Vagina (tissue), 2 donors: Measurements from ENCODE around the gene SYT1.

Experiments used
- CTCF ChIP-seq, 3 experiments: fragments of 450-650 bp in 2 of 3; fragments of 200-600 bp in 1 of 3; sonication (generic) in 1 of 3; IDR thresholded peaks; one replicate each; pipeline ENCODE4 v1.5.1; 2017 to 2019; ENCODE audit warnings: antibody characterized with exemption in 3 of 3, mild to moderate bottlenecking in 2 of 3, moderate library complexity in 2 of 3
- POLR2A ChIP-seq, 2 donors: fragments of 450-650 bp; IDR thresholded peaks; one replicate each; pipeline ENCODE4 v1.6.1; 2017; ENCODE audit warnings: antibody characterized with exemption in 2 of 2, mild to moderate bottlenecking in 2 of 2, moderate library complexity in 2 of 2
- POLR2AphosphoS5 ChIP-seq, 2 donors: sonication (generic); formaldehyde crosslinking; IDR thresholded peaks; one replicate each; pipeline ENCODE4 v1.9.0; 2017; ENCODE audit warnings: antibody characterized with exemption in 2 of 2, mild to moderate bottlenecking in 2 of 2, low read depth in 1 of 2; ENCODE audit not compliant: insufficient read depth in 1 of 2

DNA sequence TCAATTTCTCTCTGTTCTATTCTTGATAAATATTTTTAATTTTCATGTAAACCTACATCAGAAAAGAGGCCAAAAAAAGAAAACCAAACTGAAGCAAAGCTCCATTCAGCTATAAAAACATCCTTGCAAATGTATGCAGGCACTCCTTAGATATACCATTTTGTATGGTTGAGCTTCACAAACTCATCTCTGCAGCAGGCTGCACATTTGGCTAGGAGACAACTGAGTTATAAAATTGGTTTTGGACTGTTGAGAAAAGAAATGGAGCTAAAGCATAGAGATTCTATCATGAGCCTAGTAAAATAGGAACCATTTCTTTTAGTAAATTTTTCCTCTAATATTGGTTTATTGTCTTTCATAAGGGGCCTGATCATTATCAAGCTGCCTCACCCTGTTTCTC is 156.4 kb downstream of the SYT1 start:
- TF ChIP-seq CTCF (IDR thresholded peaks at IDR 0.05) = no peak
- TF ChIP-seq POLR2A (IDR thresholded peaks at IDR 0.05) = no peak
- TF ChIP-seq POLR2AphosphoS5 (IDR thresholded peaks at IDR 0.05; ENCODE audit: insufficient read depth in 1 of 2, low read depth in 1 of 2) = no peak
